Mesenchymal stem cell (in vitro differentiated cells and primary cell): ENCODE results near the gene UGT1A8.

ENCODE experiments used
- DNase-seq: peaks from one replicate; pipeline ENCODE4 v3.0.0-alpha.2; 2013
- H2AFZ ChIP-seq: one replicate; pipeline ENCODE4 v1.6.1; 2013; ENCODE audit warnings: low read depth, mild to moderate bottlenecking, control low read depth, inconsistent platforms, low read length, moderate library complexity
- H2AK5ac ChIP-seq: 2 replicates; pipeline ENCODE4 v1.6.1; 2013; ENCODE audit warnings: low read length, moderate library complexity, mild to moderate bottlenecking, inconsistent platforms; ENCODE audit not compliant: severe bottlenecking
- H2BK120ac ChIP-seq: one replicate; pipeline ENCODE4 v1.6.1; 2013; ENCODE audit warnings: low read depth, mild to moderate bottlenecking, inconsistent platforms, low read length, moderate library complexity
- H2BK12ac ChIP-seq, 2 experiments: one replicate each; pipeline ENCODE4 v1.6.1; 2013; ENCODE audit warnings: inconsistent platforms in 2 of 2, low read length in 2 of 2, mild to moderate bottlenecking in 2 of 2, moderate library complexity in 2 of 2, control low read depth in 1 of 2
- H2BK15ac ChIP-seq: one replicate; pipeline ENCODE4 v1.6.1; 2013; ENCODE audit warnings: mild to moderate bottlenecking, low read depth, inconsistent platforms; ENCODE audit not compliant: poor library complexity, severe bottlenecking
- H2BK5ac ChIP-seq: 2 replicates; pipeline ENCODE4 v1.6.1; 2013; ENCODE audit warnings: low read depth, mild to moderate bottlenecking, low read length, control low read depth, inconsistent platforms; ENCODE audit not compliant: poor library complexity, severe bottlenecking
- H3K14ac ChIP-seq, 2 experiments: one replicate each; pipeline ENCODE4 v1.6.1; 2013; ENCODE audit warnings: inconsistent platforms in 2 of 2, low read length in 2 of 2, control low read depth in 1 of 2, mild to moderate bottlenecking in 1 of 2, moderate library complexity in 1 of 2
- H3K18ac ChIP-seq, 2 experiments: one replicate each; pipeline ENCODE4 v1.6.1; 2013; ENCODE audit warnings: inconsistent platforms in 2 of 2, low read length in 2 of 2, control low read depth in 1 of 2, low read depth in 1 of 2, mild to moderate bottlenecking in 1 of 2
- H3K23ac ChIP-seq, 2 experiments: one replicate each; pipeline ENCODE4 v1.6.1; 2013; ENCODE audit warnings: inconsistent platforms in 2 of 2, low read length in 2 of 2, mild to moderate bottlenecking in 2 of 2, moderate library complexity in 2 of 2, control low read depth in 1 of 2
- H3K27ac ChIP-seq: 2 replicates; pipeline ENCODE4 v1.5.1; 2013; ENCODE audit warnings: mild to moderate bottlenecking, moderate library complexity, low read length, control low read depth, inconsistent platforms; ENCODE audit not compliant: poor library complexity, severe bottlenecking
- H3K27me3 ChIP-seq, 2 experiments: 2 replicates each; pipeline versions ENCODE4 v1.6.1 to v1.7.0; 2013; ENCODE audit warnings: low read length in 2 of 2, mild to moderate bottlenecking in 2 of 2, moderate library complexity in 2 of 2, control low read depth in 1 of 2, inconsistent platforms in 1 of 2; ENCODE audit not compliant: control insufficient read depth in 1 of 2, insufficient read depth in 1 of 2
- H3K36me3 ChIP-seq, 2 experiments: 2 replicates each; pipeline versions ENCODE4 v1.6.1 to v1.7.0; 2013; ENCODE audit warnings: low read length in 2 of 2, control low read depth in 1 of 2, inconsistent platforms in 1 of 2, low read depth in 1 of 2, mild to moderate bottlenecking in 1 of 2; ENCODE audit not compliant: insufficient read depth in 2 of 2, control insufficient read depth in 1 of 2
- H3K4ac ChIP-seq, 2 experiments: one replicate each; pipeline ENCODE4 v1.6.1; 2013; ENCODE audit warnings: inconsistent platforms in 2 of 2, low read length in 2 of 2, mild to moderate bottlenecking in 2 of 2, moderate library complexity in 2 of 2, control low read depth in 1 of 2, low read depth in 1 of 2
- H3K4me1 ChIP-seq: 2 replicates; pipeline ENCODE4 v1.6.1; 2013; ENCODE audit warnings: low read depth, low read length, control low read depth; ENCODE audit not compliant: control insufficient read depth, insufficient read depth
- H3K4me2 ChIP-seq: 2 replicates; pipeline ENCODE4 v1.6.1; 2013; ENCODE audit warnings: low read length, mild to moderate bottlenecking, inconsistent platforms; ENCODE audit not compliant: poor library complexity, severe bottlenecking
- H3K4me3 ChIP-seq, 2 experiments: 2 replicates each; pipeline versions ENCODE4 v1.5.1 to v1.7.0; 2013; ENCODE audit warnings: low read length in 2 of 2, mild to moderate bottlenecking in 2 of 2, control low read depth in 1 of 2, low read depth in 1 of 2; ENCODE audit not compliant: insufficient read depth in 1 of 2
- H3K79me1 ChIP-seq: replicated peaks from 2 replicates; pipeline ENCODE4 v1.6.1; 2013; ENCODE audit warnings: mild to moderate bottlenecking, control low read depth, low read length, inconsistent platforms; ENCODE audit not compliant: poor library complexity, severe bottlenecking
- H3K9ac ChIP-seq: 2 replicates; pipeline ENCODE4 v1.7.0; 2013; ENCODE audit warnings: mild to moderate bottlenecking, low read length, moderate library complexity
- H3K9me3 ChIP-seq: 2 replicates; pipeline ENCODE4 v1.7.0; 2013; ENCODE audit warnings: mild to moderate bottlenecking, low read length; ENCODE audit not compliant: control insufficient read depth
- H4K8ac ChIP-seq: one replicate; pipeline ENCODE4 v1.6.1; 2013; ENCODE audit warnings: inconsistent platforms, mild to moderate bottlenecking, low read length, moderate library complexity
- H4K91ac ChIP-seq: one replicate; pipeline ENCODE4 v1.6.1; 2013; ENCODE audit warnings: mild to moderate bottlenecking, low read length, inconsistent platforms
- WGBS: methylation state at CpG from one replicate; pipeline ENCODE4 v1.1.7; 2013; ENCODE audit warnings: mixed read lengths; 5-methylcytosine and 5-hydroxymethylcytosine counted together

Gene UGT1A8

GRCh38 chr2:233794128-233794658 lies 176.8 kb downstream of the UGT1A8 start:
- Histone ChIP-seq H2BK15ac (no peak overlapping the region), H3K4me3 (no peak overlapping the region), H3K4me2 (no peak overlapping the region), H4K8ac (no peak overlapping the region), H3K9ac (no peak overlapping the region), H3K9me3 (no peaks in the 10 kb centered on the region), H3K18ac (no peak overlapping the region), H3K4ac (no peak overlapping the region), H3K23ac (no peak overlapping the region), H3K27ac (no peak overlapping the region), H3K36me3 (no peaks in the 10 kb centered on the region), H3K4me1 (peaks cover 1% of the 10 kb centered on the region), H2AK5ac (no peak overlapping the region), H3K14ac (no peak overlapping the region), H3K79me1 (no peaks in the 10 kb centered on the region), H2BK12ac (no peak overlapping the region), H3K27me3 (peaks cover 16 to 27% of the 10 kb centered on the region in 2 experiments), H2BK120ac (no peak overlapping the region), H4K91ac (no peak overlapping the region), H2BK5ac (no peak overlapping the region), H2AFZ (no peak overlapping the region)
- DNase-seq, result no peak
- WGBS, result 82% methylated on average over 17 of the region's 17 CpGs

GRCh38 chr2:233795735-233796171 lies 178.3 kb downstream of the UGT1A8 start:
- WGBS, result 95% methylated on average over 13 of the region's 13 CpGs
- Histone ChIP-seq H3K4me2 (no peak overlapping the region), H2BK12ac (no peak overlapping the region), H2BK120ac (no peak overlapping the region), H3K27me3 (peaks cover 14 to 27% of the 10 kb centered on the region in 2 experiments), H2AK5ac (no peak overlapping the region), H2BK5ac (no peak overlapping the region), H3K4me1 (peaks cover 1% of the 10 kb centered on the region), H3K9me3 (no peaks in the 10 kb centered on the region), H2BK15ac (no peak overlapping the region), H3K27ac (no peak overlapping the region), H3K36me3 (no peaks in the 10 kb centered on the region), H3K9ac (no peak overlapping the region), H2AFZ (no peak overlapping the region), H3K14ac (no peak overlapping the region), H3K4me3 (no peak overlapping the region), H3K79me1 (no peaks in the 10 kb centered on the region), H4K91ac (no peak overlapping the region), H3K4ac (no peak overlapping the region), H4K8ac (no peak overlapping the region), H3K18ac (no peak overlapping the region), H3K23ac (no peak overlapping the region)
- DNase-seq, result no peak

GRCh38 chr2:233796254-233796653 lies 178.8 kb downstream of the UGT1A8 start:
- Histone ChIP-seq H3K9ac (no peak overlapping the region), H3K4me1 (peaks cover 1% of the 10 kb centered on the region), H3K27ac (no peak overlapping the region), H4K91ac (no peak overlapping the region), H4K8ac (no peak overlapping the region), H2BK12ac (no peak overlapping the region), H3K4me2 (no peak overlapping the region), H3K23ac (no peak overlapping the region), H2AK5ac (no peak overlapping the region), H3K14ac (no peak overlapping the region), H3K36me3 (no peaks in the 10 kb centered on the region), H3K4me3 (no peak overlapping the region), H3K27me3 (peaks cover 11 to 22% of the 10 kb centered on the region in 2 experiments), H2AFZ (no peak overlapping the region), H2BK120ac (no peak overlapping the region), H2BK5ac (no peak overlapping the region), H3K79me1 (no peaks in the 10 kb centered on the region), H3K4ac (no peak overlapping the region), H3K9me3 (no peaks in the 10 kb centered on the region), H2BK15ac (no peak overlapping the region), H3K18ac (no peak overlapping the region)
- no peak for DNase-seq
- 90% methylated on average over 7 of the region's 9 CpGs for WGBS

DNA sequence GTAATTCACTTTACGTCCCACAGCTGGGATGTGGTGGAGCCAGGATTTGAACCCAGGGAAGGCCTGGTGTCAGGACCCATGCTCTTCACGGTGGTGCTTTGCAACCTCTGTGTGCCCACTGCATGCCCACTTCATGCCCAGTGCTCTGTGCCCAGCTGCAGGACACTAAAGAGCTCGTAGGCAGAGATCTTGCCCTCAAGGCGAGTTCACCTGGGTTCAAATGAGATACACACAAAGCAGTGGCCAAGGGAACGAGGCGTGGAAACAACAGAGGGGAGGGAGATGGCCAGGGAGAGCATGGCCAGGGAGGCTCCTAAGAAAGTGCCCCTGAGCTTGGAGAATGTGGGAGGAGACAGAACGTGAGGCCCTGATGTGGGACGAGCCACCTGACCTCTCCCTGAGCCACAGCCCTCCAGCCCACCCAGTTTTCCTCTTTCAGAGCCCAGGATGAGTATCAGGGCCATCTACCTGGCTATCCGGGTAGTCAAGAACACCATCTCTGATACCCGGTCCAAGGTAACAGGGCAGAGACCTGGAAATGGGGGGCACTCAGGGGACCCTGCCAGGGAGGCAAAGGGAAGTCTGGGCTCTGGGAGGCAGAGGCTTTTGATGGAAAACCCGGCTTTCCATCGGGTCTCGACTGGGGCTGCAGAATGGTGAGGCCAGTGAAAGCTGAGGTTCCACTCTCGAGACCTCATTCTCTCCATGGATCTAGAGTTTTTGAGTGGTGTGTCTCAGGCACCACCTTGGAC lies 181.1 kb downstream of the UGT1A8 start:
- H3K23ac ChIP-seq, result no peak overlapping the region
- H3K79me1 ChIP-seq, result no peaks in the 10 kb centered on the region
- no peak overlapping the region for H3K4me2 ChIP-seq
- H2BK5ac ChIP-seq, result no peak overlapping the region
- no peak overlapping the region for H3K4ac ChIP-seq
- H4K91ac ChIP-seq, result no peak overlapping the region
- peaks cover 1% of the 10 kb centered on the region for H3K4me1 ChIP-seq
- H2BK12ac ChIP-seq, result no peak overlapping the region
- no peak overlapping the region for H3K9ac ChIP-seq
- no peak overlapping the region for H2AK5ac ChIP-seq
- no peak overlapping the region for H3K27ac ChIP-seq
- H2BK15ac ChIP-seq, result no peak overlapping the region
- 78% methylated on average over 13 of the region's 14 CpGs for WGBS
- H3K36me3 ChIP-seq, result no peaks in the 10 kb centered on the region
- H3K27me3 ChIP-seq, result peaks cover 11 to 35% of the 10 kb centered on the region in 2 experiments
- DNase-seq, result no peak
- no peak overlapping the region for H3K14ac ChIP-seq
- H2AFZ ChIP-seq, result no peak overlapping the region
- no peak overlapping the region for H2BK120ac ChIP-seq
- no peaks in the 10 kb centered on the region for H3K9me3 ChIP-seq
- H3K4me3 ChIP-seq, result no peak overlapping the region
- H3K18ac ChIP-seq, result no peak overlapping the region
- no peak overlapping the region for H4K8ac ChIP-seq
